ENCODE results near the gene PTPN13.
"Not testable (repeated sequence)": the region's sequence is repeated elsewhere in the genome, so short reads cannot be mapped to it uniquely, and the experiment has no call there.

PTPN13 gene

DNA sequence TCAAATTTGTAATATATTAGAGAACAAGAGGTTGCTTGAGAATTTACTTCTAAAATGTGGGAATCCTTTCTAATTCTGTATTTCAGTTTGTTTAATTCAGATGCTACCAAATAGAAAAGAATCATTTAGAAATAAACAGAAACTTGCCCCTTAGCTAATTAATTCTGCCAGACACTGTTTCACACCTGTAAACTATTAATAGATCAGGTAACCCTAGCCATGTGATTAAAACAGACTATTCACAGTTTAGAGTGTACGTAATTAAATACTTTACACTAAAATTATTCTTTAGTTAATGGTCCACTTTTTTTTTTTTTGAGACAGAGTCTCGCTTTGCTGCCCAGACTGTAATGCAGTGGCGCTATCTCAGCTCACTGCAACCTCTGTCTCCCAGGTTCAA lies 124.0 kb downstream of the PTPN13 start:
- DNase-seq, result no peak

- DNase-seq, result not testable (repeated sequence)
These were observed 125.0 kb downstream of the PTPN13 start for GRCh38 chr4:86719149-86719548.

- no peak for DNase-seq
These were observed 126.5 kb downstream of the PTPN13 start for GRCh38 chr4:86720508-86721068.

GRCh38 chr4:86721412-86721811 lies 127.3 kb downstream of the PTPN13 start:
- DNase-seq, result no peak

GRCh38 chr4:86730310-86730709 lies 136.2 kb downstream of the PTPN13 start:
- no peak for DNase-seq

DNA sequence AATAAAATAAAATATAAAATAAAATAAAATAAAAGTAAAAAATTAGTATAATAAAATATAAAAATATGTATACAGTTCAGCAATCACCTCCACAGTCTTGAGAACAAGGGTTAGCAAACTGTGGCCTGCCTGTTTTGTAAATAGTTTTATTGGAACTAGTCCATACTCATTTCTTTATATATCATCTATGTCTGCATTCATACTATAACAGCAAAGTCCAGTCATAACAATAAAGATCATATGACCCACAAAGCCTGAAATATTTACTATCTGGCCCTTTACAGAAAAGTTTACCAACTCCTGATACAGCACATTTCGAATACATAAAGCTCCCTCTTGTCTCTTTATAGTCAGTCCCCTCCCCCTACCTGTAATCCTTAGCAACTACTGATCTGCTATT lies 143.1 kb downstream of the PTPN13 start:
- no peak for DNase-seq

- DNase-seq, result no peak
These were observed 147.7 kb downstream of the PTPN13 start for GRCh38 chr4:86741846-86742245.

DNA sequence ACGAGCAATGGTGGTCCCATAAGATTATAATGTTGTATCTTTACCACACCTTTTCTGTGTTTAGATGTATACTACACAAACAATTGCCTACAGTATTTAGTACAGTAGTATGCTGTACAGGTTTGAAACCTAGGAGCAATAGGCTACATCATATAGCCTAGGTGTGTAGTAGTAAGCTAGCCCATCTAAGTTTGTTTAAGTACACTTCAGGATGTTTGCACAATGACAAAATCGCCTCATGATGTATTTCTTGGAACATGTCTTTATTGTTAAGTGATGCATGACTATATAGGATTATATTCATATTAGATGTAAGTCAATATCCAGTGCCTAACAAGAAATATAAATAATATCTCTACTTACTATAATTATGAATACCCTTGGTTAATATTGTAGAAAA lies 150.5 kb downstream of the PTPN13 start:
- DNase-seq, result no peak

GRCh38 chr4:86749121-86749520 lies 155.0 kb downstream of the PTPN13 start:
- DNase-seq, result no peak

DNA sequence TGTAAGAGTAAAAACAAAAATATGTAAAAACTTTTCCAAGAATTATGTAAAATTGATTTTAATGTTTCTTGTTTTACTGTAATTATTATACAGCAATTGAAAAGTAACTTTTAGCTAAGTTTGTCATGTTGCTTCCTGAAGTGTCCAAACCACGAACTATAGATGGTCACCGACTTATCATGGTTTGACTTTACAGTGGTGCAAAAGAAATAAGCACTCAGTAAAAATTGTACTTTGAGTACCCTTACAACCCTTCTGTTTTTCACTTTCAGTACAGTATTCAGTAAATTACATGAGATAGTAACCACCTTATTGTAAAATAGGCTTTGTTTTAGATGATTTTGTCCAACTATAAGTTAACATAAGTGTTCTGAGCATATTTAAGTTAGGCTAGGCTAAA lies 161.3 kb downstream of the PTPN13 start:
- DNase-seq, result no peak

DNA sequence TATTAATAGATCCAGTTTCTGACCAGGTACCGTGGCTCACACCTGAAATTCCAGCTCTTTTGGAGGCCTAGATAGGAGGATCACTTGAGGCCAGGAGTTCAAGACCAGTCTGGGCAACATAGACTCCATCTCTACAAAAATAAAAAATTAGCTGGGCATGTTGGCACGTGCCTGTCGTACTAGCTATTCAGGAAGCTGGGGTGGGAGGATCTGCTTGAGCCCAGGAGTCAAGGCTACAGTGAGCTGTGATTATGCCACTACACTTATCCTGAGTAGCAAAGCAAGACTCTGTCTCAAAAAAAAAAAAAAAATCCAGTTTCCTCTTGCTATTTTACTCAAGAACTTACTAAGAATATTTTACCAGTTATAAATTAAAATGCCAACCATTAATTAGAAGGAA lies 163.4 kb downstream of the PTPN13 start:
- DNase-seq, result no peak

- no peak for DNase-seq
These were observed 165.2 kb downstream of the PTPN13 start for GRCh38 chr4:86759298-86759697.

GRCh38 chr4:86762649-86763048 lies 168.5 kb downstream of the PTPN13 start:
- DNase-seq, result no peak

DNA sequence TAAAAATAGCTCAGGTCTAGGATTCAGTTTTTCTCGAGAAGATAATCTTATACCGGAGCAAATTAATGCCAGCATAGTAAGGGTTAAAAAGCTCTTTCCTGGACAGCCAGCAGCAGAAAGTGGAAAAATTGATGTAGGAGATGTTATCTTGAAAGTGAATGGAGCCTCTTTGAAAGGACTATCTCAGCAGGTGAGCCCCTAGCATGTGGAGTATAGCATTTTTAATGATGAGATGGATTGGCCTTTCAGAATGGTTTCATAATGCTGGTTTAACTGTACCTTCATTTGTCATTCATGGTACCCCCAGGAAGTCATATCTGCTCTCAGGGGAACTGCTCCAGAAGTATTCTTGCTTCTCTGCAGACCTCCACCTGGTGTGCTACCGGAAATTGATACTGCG lies 175.7 kb downstream of the PTPN13 start:
- DNase-seq, result no peak

DNA sequence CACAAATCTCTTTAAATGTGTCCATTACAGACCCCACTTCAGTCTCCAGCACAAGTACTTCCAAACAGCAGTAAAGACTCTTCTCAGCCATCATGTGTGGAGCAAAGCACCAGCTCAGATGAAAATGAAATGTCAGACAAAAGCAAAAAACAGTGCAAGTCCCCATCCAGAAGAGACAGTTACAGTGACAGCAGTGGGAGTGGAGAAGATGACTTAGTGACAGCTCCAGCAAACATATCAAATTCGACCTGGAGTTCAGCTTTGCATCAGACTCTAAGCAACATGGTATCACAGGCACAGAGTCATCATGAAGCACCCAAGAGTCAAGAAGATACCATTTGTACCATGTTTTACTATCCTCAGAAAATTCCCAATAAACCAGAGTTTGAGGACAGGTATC lies 177.0 kb downstream of the PTPN13 start:
- DNase-seq, result no peak

DNA sequence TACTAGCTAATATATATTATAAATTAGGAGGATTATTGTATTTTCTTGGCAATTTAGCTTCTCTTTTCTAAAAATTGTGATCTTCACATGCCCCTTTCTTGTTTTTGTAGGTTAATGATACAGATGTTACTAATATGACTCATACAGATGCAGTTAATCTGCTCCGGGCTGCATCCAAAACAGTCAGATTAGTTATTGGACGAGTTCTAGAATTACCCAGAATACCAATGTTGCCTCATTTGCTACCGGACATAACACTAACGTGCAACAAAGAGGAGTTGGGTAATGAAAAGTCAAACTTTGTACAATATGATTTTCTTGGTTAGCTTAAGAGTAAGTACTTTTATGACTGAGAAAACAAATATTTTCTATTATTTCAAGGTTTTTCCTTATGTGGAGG lies 180.9 kb downstream of the PTPN13 start:
- no peak for DNase-seq

GRCh38 chr4:86778175-86778574 lies 184.1 kb downstream of the PTPN13 start:
- no peak for DNase-seq

GRCh38 chr4:86788826-86789225 lies 194.7 kb downstream of the PTPN13 start:
- DNase-seq, result no peak

GRCh38 chr4:86791126-86791525 lies 197.0 kb downstream of the PTPN13 start:
- DNase-seq, result no peak

- no peak for DNase-seq
These were observed 215.7 kb downstream of the PTPN13 start for GRCh38 chr4:86809809-86810208.

- DNase-seq, result no peak
These were observed 216.7 kb downstream of the PTPN13 start for GRCh38 chr4:86810847-86811246.

- no peak for DNase-seq
These were observed 221.5 kb downstream of the PTPN13 start for GRCh38 chr4:86815653-86816052.

DNA sequence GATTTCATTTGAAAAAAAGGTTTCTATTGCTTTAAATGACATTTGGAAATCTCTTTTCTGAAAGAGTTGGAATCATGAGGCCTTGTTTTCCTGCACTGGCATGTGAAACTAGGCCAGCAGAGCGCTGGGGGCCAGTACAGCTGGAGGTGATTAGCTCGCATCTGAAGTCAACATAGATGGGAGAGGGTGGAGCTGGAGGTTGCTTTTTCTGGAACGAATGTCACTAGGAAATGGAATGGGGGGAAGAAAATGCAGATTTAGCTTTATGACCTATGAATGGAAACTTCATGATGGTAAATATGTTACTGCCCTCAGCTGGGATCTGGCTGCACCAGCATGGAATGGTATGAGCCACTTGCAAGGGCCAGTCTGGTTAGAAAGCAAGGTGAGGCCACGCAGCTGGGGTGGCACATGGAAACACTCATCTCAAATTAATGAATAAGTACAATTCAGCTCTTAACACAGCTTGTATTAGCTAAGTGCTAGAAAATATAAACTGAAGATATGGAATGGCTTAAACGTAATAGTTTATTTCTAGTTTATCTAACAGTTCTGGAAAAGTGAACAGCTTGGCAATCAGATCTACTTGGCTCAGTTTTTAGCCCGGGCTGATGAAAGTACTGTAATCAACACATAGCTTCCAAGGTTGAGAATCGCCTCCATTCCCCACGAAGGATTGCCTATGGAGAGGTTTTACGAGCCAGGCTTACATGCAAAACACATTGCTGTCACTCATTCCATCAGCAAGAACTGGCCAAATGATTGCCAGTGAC lies 222.6 kb downstream of the PTPN13 start:
- no peak for DNase-seq

- no peak for DNase-seq
These were observed 224.1 kb downstream of the PTPN13 start for GRCh38 chr4:86818211-86818610.

GRCh38 chr4:86818841-86819240 lies 224.7 kb downstream of the PTPN13 start:
- DNase-seq, result no peak

Measured in activated CD4-positive, CD25-positive, alpha-beta regulatory T cell treated with anti-CD3 and anti-CD28 coated beads, Interleukin-2, amount 50 U/mL, for 72 hours (primary cell).